HepG2 (cell line): ENCODE data around the gene ADIPOR1. TPM values are rescaled to one million over a fixed set of nuclear protein-coding genes. Genes with fewer than 3 reads are reported as not detected.
A peak's percentile ranks its signal among the peaks of the same experiment; 100 is the strongest.

Source experiments
- ATAC-seq: fragments of 200-7000 bp; cut with Tn5 transposase; 3 replicates; pipeline ENCODE4 v1.9.1; 2020; ENCODE audit warnings: mild to moderate bottlenecking, moderate library complexity
- BruUV-seq: library from RNA; stranded (reverse); fragments of 400-500 nt; replicated peaks from 2 replicates; lab custom pipeline; 2021; lab: Mats Ljungman, UMichigan
- CTCF ChIA-PET: fragments of 300-600 bp; formaldehyde crosslinking; extraction: SDS; loops from one replicate; lab custom pipeline; 2021; ENCODE audit warnings: low total read pairs, inconsistent platforms, low intra/inter-chr PET ratio; lab: Yijun Ruan, JAX
- POLR2A ChIA-PET: fragments of 350-600 bp; sonication (Branson Sonifier 250); formaldehyde crosslinking; loops from one replicate; lab custom pipeline; 2020; ENCODE audit warnings: antibody characterized with exemption, inconsistent platforms; lab: Yijun Ruan, JAX
- DNase-seq: peaks from one replicate; pipeline ENCODE4 v3.0.0-alpha.2; 2015; ENCODE audit warnings: low spot score
- FAIRE-seq: peaks from 3 replicates; lab custom pipeline; 2011; peaks lifted over from hg19 to GRCh38; lab: Jason Lieb, UNC
- H2AFZ ChIP-seq: one replicate; pipeline ENCODE4 v1.6.1; 2011; ENCODE audit warnings: low read length, inconsistent platforms
- H3K27ac ChIP-seq: fragments of 300-600 bp; 3 replicates; pipeline ENCODE4 v1.8.0; 2011; ENCODE audit warnings: mixed run types, mild to moderate bottlenecking, mixed read lengths, low read length, inconsistent platforms; ENCODE audit not compliant: insufficient read depth; ENCODE audit errors: extremely low read length
- H3K27me3 ChIP-seq, 2 experiments: fragments of 200-600 bp in 1 of 2; 2 replicates in 1 of 2; 3 replicates in 1 of 2; pipeline versions ENCODE4 v1.6.0 to v1.8.0; 2011; ENCODE audit warnings: low read length in 2 of 2, mild to moderate bottlenecking in 2 of 2, moderate library complexity in 2 of 2, inconsistent platforms in 1 of 2; ENCODE audit not compliant: insufficient read depth in 2 of 2, control insufficient read depth in 1 of 2
- H3K36me3 ChIP-seq, 2 experiments: fragments of 200-600 bp in 1 of 2; replicated peaks in 1 of 2; 2 replicates in 1 of 2; 3 replicates in 1 of 2; pipeline versions ENCODE4 v1.5.1 to v1.8.0; 2011; ENCODE audit warnings: low read length in 2 of 2, inconsistent platforms in 1 of 2; ENCODE audit not compliant: insufficient read depth in 2 of 2, control insufficient read depth in 1 of 2
- H3K4me1 ChIP-seq: 2 replicates; pipeline ENCODE4 v1.5.1; 2012; ENCODE audit warnings: low read length, inconsistent platforms; ENCODE audit not compliant: insufficient read depth
- H3K4me2 ChIP-seq: 2 replicates; pipeline ENCODE4 v1.6.0; 2011; ENCODE audit warnings: low read depth, low read length, inconsistent platforms
- H3K4me3 ChIP-seq, 3 experiments: fragments of 200-600 bp in 1 of 3; sonication (generic), shearing (Covaris generic) in 1 of 3; replicated peaks in 1 of 3; 2 replicates each; pipeline ENCODE4 v1.5.1; 2011 to 2016; ENCODE audit warnings: low read length in 3 of 3, inconsistent platforms in 2 of 3, low read depth in 2 of 3, mild to moderate bottlenecking in 2 of 3, control low read depth in 1 of 3, mixed read lengths in 1 of 3; ENCODE audit not compliant: insufficient read depth in 1 of 3
- H3K79me2 ChIP-seq: one replicate; pipeline ENCODE4 v1.6.1; 2011; ENCODE audit warnings: low read length, inconsistent platforms; ENCODE audit not compliant: insufficient read depth
- H3K9ac ChIP-seq: 2 replicates; pipeline ENCODE4 v1.6.0; 2011; ENCODE audit warnings: mild to moderate bottlenecking, low read depth, low read length, inconsistent platforms; ENCODE audit not compliant: insufficient read depth
- H3K9me3 ChIP-seq: 2 replicates; pipeline ENCODE4 v1.5.1; 2012; ENCODE audit warnings: mild to moderate bottlenecking, low read length
- H4K20me1 ChIP-seq: 2 replicates; pipeline ENCODE4 v1.6.0; 2011; ENCODE audit warnings: inconsistent platforms, mild to moderate bottlenecking, low read length, moderate library complexity; ENCODE audit not compliant: insufficient read depth
- CAMTA2 ChIP-seq: sonication (generic); formaldehyde crosslinking; IDR thresholded peaks from 2 replicates; pipeline ENCODE4 v1.4.0; 2020; ENCODE audit warnings: mild to moderate bottlenecking, missing genetic modification reagents, borderline replicate concordance
- CREBL2 ChIP-seq: sonication (generic); formaldehyde crosslinking; IDR thresholded peaks from 2 replicates; pipeline ENCODE4 v1.8.1; 2023; ENCODE audit warnings: missing genetic modification reagents, mild to moderate bottlenecking, borderline replicate concordance
- EHMT2 ChIP-seq: fragments of 200-600 bp; sonication (generic); IDR thresholded peaks from 2 replicates; pipeline ENCODE4 v1.7.0; 2017; ENCODE audit warnings: antibody characterized with exemption, low read depth, low read length, borderline replicate concordance
- GPN1 ChIP-seq: sonication (generic); formaldehyde crosslinking; IDR thresholded peaks from 2 replicates; pipeline ENCODE4 v1.5.1; 2020; ENCODE audit warnings: missing genetic modification reagents, borderline replicate concordance
- HNF4A ChIP-seq: sonication (generic); formaldehyde crosslinking; IDR thresholded peaks from 2 replicates; pipeline ENCODE4 v1.4.0; 2020; ENCODE audit warnings: missing genetic modification reagents
- MBNL3 ChIP-seq: fragments of 250-450 bp; sonication (Bioruptor Pico); conservative IDR thresholded peaks from 2 replicates; pipeline ENCODE4 v1.8.0; 2022; ENCODE audit warnings: mild to moderate bottlenecking, inconsistent platforms
- MEIS1 ChIP-seq: sonication (generic); formaldehyde crosslinking; IDR thresholded peaks from 2 replicates; pipeline ENCODE4 v1.9.0; 2021; ENCODE audit warnings: mild to moderate bottlenecking, missing genetic modification reagents, moderate library complexity, borderline replicate concordance
- POLR2G ChIP-seq: fragments of 200-400 bp; formaldehyde crosslinking; IDR thresholded peaks from 2 replicates; pipeline ENCODE4 v1.6.1; 2018; ENCODE audit warnings: mild to moderate bottlenecking, low read depth, low read length, moderate library complexity
- ZBTB43 ChIP-seq: sonication (generic); formaldehyde crosslinking; conservative IDR thresholded peaks from 2 replicates; pipeline ENCODE4 v1.4.0; 2020; ENCODE audit warnings: missing genetic modification reagents
- ZKSCAN8 ChIP-seq: IDR thresholded peaks from 2 replicates; pipeline ENCODE4 v1.6.1; 2016; ENCODE audit warnings: borderline replicate concordance, missing genetic modification reagents, missing compliant biosample characterization
- ZNF432 ChIP-seq: sonication (generic); formaldehyde crosslinking; IDR thresholded peaks from 2 replicates; pipeline ENCODE4 v1.5.0; 2020; ENCODE audit warnings: missing genetic modification reagents, mild to moderate bottlenecking, borderline replicate concordance
- ZNF44 ChIP-seq: sonication (generic); formaldehyde crosslinking; IDR thresholded peaks from 2 replicates; pipeline ENCODE4 v1.5.1; 2020; ENCODE audit warnings: mild to moderate bottlenecking, missing genetic modification reagents
- ZNF644 ChIP-seq: IDR thresholded peaks from 2 replicates; pipeline ENCODE4 v1.6.1; 2016; ENCODE audit warnings: low read depth
- ZNF792 ChIP-seq: IDR thresholded peaks from 2 replicates; pipeline ENCODE4 v1.6.1; 2016
- ZUFSP ChIP-seq: sonication (generic); formaldehyde crosslinking; IDR thresholded peaks from 2 replicates; pipeline ENCODE4 v1.9.0; 2021; ENCODE audit warnings: missing genetic modification reagents, mild to moderate bottlenecking, borderline replicate concordance
- WGBS: methylation state at CpG from one replicate; pipeline ENCODE4 v1.1.6; 2017; ENCODE audit warnings: low lambda C conversion rate; 5-methylcytosine and 5-hydroxymethylcytosine counted together
- in situ Hi-C: cut with HindIII; loops from 2 replicates; pipeline ENCODE4 v1.10.0; 2017; ENCODE audit warnings: low pct_unique_long_range_greater_than_20kb; ENCODE audit not compliant: extremely low pct_ligation_motif_present
- intact Hi-C: fragments of 100-400 bp; cut with micrococcal nuclease; formaldehyde crosslinking; loops from one replicate; pipeline ENCODE4 v1.10.0; 2022; ENCODE audit not compliant: unreplicated experiment
- polyA plus RNA-seq, 8 experiments: library from polyadenylated mRNA; depleted of rRNA in 3 of 8; stranded (reverse) in 7 of 8; unstranded in 1 of 8; fragments of >200 nt; fragmentation: Illumina TruSeq in 4 of 8; extraction: Trizol in 4 of 8; gene quantifications; 2 replicates each; pipeline versions ENCODE4 v1.2.1 to v1.2.3, GENCODE V29; 2011 to 2016; ENCODE audit warnings: low read depth in 4 of 8, missing spikeins in 1 of 8, mixed read lengths in 1 of 8; ENCODE audit not compliant: insufficient read depth in 1 of 8
- total RNA-seq, 5 experiments: library from RNA; depleted of rRNA; stranded (reverse); fragments of >200 nt; fragmentation: Illumina TruSeq; extraction: Trizol; gene quantifications; 2 replicates each; pipeline ENCODE4 v1.2.3, GENCODE V29; 2016; ENCODE audit warnings: low read depth in 1 of 5

Gene ADIPOR1
- total and polyA plus RNA-seq, 2 of the 13 experiments (the other 11 are each of a cell fraction or from before 2014, with no cell fraction given), result 60.0 to 141 TPM

GRCh38 chr1:202954057-202954745 is 3.9 kb downstream of the ADIPOR1 start:
- Histone ChIP-seq H3K27me3 (no peaks in the 10 kb centered on the region; a peak in 1 of 5 replicates), H3K9ac (no peak overlapping the region), H3K36me3 (peaks cover 6 to 18% of the 10 kb centered on the region in 2 experiments), H3K9me3 (no peaks in the 10 kb centered on the region), H3K4me3 (no peak overlapping the region), H3K79me2 (peaks cover 61% of the 10 kb centered on the region), H2AFZ (no peak overlapping the region), H3K27ac (no peak overlapping the region), H4K20me1 (peaks cover 7% of the 10 kb centered on the region), H3K4me1 (peaks cover 48% of the 10 kb centered on the region), H3K4me2 (no peak overlapping the region)
- DNase-seq, result no peak
- ATAC-seq, result no peak
- no TSS peak for BruUV-seq
- WGBS, result 76% methylated on average over 6 of the region's 6 CpGs
- in situ Hi-C loops (no loop called here), intact Hi-C loops (loop anchor here (10.0 kb wide), 1 partner anchor 69 kb away; the partner anchor contains the start of gene RABIF)
- ChIA-PET CTCF (no interaction called here), POLR2A (interaction anchor here (1.1 to 1.5 kb wide), 2 partner anchors 27 to 145 kb away, joined by 3 to 4 read pairs; partner anchors contain the start of gene KLHL12)
- FAIRE-seq, result no peak
- TF ChIP-seq EHMT2, result peak; percentile 64; the same call in 1 of the 2 replicates
- no peak for TF ChIP-seq CAMTA2 (CRISPR knock-in tag)
- peak; percentile 52 for TF ChIP-seq HNF4A (CRISPR knock-in tag)
- peak; percentile 77 for TF ChIP-seq ZNF644 (CRISPR knock-in tag)
- TF ChIP-seq ZBTB43 (CRISPR knock-in tag), result no peak

GRCh38 chr1:202953392-202953791 is 4.7 kb downstream of the ADIPOR1 start:
- peaks cover 7% of the 10 kb centered on the region for H4K20me1 ChIP-seq
- H3K27me3 ChIP-seq, result no peaks in the 10 kb centered on the region; a peak in 1 of 5 replicates
- H3K4me3 ChIP-seq, result no peak overlapping the region
- no peak overlapping the region for H2AFZ ChIP-seq
- DNase-seq (no peak), FAIRE-seq (no peak), ATAC-seq (no peak)
- H3K36me3 ChIP-seq, result peaks cover 6 to 25% of the 10 kb centered on the region in 2 experiments
- no peak overlapping the region for H3K9ac ChIP-seq
- H3K79me2 ChIP-seq, result peaks cover 61% of the 10 kb centered on the region
- intact Hi-C loops, result loop anchor here (10.0 kb wide), 1 partner anchor 69 kb away; the partner anchor contains the start of gene RABIF
- H3K27ac ChIP-seq, result no peak overlapping the region
- BruUV-seq, result no TSS peak
- POLR2A ChIA-PET, result interaction anchor here (1.1 to 1.5 kb wide), 3 partner anchors 26 to 144 kb away, joined by 3 to 4 read pairs (median 3); partner anchors contain the start of gene KLHL12
- no peaks in the 10 kb centered on the region for H3K9me3 ChIP-seq
- H3K4me1 ChIP-seq, result peaks cover 40% of the 10 kb centered on the region
- H3K4me2 ChIP-seq, result no peak overlapping the region
- in situ Hi-C loops, result no loop called here
- CTCF ChIA-PET, result no interaction called here
- no peak for TF ChIP-seq CREBL2 (CRISPR knock-in tag)
- no peak for TF ChIP-seq ZKSCAN8 (CRISPR knock-in tag)
- TF ChIP-seq ZUFSP, result no peak
- TF ChIP-seq MEIS1 (CRISPR knock-in tag), result no peak
- TF ChIP-seq ZNF792 (CRISPR knock-in tag), result no peak
- no peak for TF ChIP-seq POLR2G
- TF ChIP-seq ZNF432 (CRISPR knock-in tag), result no peak
- TF ChIP-seq GPN1 (CRISPR knock-in tag), result no peak
- TF ChIP-seq ZNF44 (CRISPR knock-in tag), result no peak
- no peak for TF ChIP-seq MBNL3 (CRISPR knock-in tag)
